ENCODE results near the gene SLC38A2.
"Not testable (repeated sequence)": the region's sequence is repeated elsewhere in the genome, so short reads cannot be mapped to it uniquely, and the experiment has no call there.

Gene SLC38A2

DNA sequence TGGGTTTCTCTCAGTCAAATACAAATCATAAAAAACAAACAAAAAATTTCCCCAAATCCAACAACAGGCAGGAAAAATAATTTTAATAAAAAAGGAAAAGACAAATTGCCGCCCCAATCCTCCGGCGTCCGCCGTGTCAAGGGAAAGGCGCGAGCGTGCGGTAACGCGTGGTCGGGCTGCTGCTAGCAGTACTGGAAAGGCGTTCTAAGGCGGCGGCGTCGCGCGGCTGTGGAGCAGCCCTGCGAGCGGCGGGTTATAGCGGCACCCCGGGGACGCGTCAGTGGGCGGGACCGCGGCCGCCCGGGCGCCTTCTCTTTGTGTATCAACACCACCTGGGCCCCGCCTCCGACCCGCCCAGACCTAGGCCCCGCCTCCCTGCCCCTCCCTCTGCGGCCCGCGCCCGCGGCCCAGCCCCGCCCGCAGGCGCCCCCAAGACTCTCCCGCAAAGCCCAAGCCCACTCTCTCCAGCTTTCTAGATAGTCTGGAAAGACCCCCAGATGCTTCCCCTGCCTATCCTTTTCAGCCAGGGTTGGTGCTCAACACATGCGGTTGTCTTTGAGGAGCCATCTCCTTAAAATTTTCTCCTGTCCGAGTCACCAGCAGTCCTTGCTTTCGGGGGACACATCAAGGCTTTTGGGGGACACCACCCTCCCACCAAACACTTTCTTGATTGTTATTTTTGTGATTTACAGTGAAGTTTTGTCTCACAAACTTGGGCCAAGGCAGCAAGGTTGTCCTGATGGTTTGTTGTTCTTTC, at the start of gene SLC38A2:
Gene SLC38A2 (minus strand): TSS at position 230 of the 757 bp plus-strand sequence. CDS start 1,480 bp downstream, outside the sequence.
- no peak for DNase-seq

DNA sequence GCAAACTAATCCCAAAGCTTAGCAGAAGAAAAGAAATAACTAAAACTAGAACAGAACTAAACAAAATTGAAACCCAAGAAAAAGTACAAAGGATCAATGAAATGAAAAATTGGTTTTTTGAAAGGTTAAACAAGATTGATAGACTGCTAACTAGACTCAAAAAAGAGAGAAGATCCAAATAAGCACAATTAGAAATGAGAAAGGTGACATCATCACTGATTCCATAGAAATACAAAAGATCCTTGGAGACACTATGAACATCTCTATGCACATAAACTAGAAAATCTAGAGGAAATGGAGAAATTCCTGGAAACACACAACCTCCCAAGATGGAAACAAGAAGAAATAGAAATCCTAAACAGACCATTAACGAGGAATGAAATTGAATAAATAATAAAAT, 47.1 kb upstream of the SLC38A2 start:
- DNase-seq, result no peak

DNA sequence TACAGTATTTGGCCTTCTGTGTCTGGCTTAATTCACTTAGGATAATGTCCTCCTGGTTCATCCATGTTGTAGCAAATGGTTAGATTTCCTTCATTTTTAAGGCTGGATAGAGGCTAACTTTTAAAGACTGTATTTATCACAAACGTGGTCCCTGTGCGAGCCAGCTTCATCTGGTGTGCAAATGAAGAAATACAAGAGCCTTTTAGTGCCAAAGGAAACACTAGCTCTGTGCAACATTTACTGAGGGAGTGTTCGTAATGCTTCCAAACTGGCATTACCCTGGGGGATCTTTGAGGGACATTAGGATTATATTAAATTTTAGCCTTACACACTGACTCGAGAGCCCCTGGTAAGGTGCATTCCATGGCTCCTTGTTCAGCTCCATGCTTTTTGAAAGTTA, 43.0 kb upstream of the SLC38A2 start:
- DNase-seq, result no peak

DNA sequence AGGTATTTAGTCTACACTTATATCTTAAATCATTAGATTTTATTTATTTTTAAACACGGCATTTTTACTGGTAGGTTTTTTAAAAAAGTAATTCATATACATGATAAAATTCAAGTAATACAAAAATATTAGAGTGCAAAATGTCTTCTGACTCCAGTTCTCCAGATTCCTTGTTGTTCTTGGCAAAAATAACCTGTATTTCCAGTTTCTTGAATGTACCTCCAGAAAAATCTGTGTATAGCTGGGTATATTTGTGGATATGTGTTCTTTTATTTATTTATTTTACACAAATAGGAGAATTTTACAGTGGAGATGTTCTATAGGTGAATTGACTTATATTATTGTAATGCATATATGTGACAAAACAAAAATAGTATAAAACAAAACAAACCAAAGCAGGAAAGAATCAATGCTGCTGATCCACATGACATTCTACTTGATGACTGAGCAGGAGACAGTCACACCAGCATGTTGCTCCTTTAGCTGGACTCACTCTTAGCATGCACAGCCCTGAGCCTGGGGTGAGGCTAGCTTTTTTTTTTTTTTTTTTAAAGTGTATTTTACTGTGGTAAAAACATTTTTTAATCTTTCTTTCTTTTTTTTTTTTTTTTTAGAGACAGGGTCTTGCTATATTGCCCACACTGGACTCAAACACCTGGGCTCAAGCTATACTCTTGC, 42.2 kb upstream of the SLC38A2 start:
- DNase-seq, result no peak

DNA sequence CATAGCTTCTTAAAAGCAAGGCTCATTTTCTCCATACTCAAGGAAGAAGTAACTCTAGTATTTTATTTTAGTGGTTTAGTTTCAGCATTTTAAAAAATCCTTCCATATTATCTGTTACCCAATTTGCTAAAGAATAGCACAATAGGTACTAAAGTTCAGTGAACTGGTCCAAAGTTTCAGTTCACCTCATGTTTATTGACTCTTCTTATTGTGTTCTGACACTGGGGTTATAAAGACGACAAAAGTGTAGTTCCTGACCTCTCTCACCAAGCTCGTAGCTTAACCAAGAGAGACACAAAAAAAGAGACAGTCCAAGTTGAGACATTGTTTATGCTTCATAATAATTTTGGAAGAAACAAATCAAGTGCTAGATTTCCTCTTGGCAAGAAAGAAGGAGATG, 40.8 kb upstream of the SLC38A2 start:
- DNase-seq, result no peak

DNA sequence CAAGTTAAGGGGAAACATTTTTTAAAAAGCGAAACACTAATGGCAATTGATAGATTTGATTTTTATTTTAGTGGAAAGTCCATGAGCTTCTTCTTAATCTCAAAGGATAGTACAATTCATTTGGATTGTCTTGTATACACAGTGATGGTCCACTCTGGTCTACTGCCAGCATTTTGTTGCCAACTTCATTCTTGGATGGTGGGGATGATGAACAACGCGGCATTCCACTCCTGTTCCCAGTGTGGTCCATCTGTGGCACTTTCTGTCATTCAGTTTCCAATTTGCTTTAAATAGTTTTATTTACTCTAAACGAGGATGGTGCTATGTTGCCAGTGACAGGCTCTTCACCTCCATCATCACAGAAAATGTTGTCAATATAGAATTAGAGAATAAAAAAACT, 40.3 kb upstream of the SLC38A2 start:
- no peak for DNase-seq

DNA sequence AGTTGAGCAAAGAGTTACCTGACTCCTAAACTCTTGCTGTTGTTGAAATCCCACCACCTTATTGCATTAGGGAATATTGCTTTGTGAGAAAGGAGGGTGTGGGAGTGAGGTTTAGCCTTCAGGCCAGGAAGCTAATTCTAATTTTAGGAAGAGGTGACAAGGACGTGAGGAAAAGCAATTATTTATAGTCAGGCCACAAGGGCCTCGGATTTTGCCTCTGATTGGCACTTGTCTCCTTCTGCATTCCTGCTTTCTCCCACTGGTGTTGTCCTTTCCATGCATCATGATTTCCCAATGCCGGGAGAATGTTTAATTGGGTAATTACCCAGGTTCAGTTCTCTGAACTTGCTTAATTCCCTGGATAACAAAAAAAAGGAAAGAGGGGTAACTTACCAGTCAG, 37.9 kb upstream of the SLC38A2 start:
- DNase-seq, result no peak

DNA sequence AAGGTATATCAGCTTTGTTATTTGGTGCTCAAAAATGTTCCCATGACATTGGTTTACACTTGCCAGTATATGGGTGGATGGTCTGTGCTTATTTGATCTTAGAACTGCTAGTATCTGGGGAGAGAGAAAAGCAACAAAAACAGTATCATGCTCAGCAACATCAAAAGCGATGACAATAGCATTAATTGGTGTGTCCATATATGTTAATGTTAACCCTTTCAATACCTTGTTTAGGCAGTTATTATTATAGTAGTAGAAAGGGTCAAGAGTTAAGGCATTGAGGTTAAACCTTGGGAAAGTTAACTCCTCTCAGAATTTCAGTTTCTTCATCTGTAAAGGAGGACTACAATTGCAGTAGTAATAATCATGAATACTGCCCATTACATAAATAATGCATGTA, 37.4 kb upstream of the SLC38A2 start:
- DNase-seq, result no peak

DNA sequence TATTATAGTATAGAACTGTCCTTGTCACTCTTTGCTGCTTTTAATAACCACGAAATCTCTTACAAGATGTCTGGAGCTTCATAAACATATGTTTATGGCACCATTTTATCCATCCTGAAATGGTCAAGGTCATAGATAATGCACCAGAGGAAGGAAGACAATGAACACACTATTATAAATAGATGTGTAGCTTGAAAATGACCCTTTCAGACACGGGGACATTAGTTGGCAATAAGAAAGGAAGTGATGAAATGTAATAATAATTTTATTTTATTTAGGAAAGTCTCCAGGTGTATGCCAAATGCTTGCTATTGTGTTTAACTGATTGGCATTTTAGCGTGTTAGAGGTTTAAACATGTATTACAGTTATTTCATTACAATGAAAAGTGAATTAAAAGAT, 36.8 kb upstream of the SLC38A2 start:
- no peak for DNase-seq

DNA sequence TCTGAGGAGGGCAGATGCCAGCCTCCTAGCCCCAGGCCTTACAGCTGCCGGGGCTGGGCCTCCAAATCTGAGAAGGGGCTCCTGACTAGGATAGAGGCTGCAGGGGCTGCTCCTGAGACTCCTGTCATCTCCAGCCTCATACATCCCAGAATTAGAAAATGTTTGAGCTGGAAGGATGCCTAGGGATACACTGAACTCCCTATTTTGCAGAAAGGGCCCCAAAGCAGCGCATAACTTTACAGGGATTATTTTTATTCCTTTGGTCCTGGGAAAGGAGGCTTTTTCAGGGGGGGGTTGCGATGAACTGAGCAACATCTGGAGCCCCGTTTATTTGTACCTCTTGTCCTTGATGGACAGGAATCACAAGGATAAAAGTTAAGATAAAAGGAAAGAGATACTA, 35.9 kb upstream of the SLC38A2 start:
- no peak for DNase-seq

DNA sequence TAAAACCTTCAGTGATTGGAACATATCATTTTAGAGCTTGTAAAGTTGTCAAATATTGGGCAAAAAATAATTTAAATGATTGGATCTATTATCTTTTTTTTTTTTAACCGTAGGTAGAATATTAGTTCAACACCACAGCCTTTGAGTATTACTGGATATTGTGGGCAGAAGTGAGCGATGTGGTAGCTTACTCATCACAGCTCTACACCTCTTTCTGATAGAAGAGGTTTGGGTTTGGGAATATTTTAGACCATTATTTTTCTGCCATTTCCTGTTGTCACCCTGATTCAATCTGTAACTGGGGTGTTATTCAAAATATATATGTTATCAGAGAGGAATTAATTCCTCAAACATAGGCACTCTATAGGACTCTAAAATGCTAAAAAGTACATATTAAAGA, 34.8 kb upstream of the SLC38A2 start:
- DNase-seq, result no peak

DNA sequence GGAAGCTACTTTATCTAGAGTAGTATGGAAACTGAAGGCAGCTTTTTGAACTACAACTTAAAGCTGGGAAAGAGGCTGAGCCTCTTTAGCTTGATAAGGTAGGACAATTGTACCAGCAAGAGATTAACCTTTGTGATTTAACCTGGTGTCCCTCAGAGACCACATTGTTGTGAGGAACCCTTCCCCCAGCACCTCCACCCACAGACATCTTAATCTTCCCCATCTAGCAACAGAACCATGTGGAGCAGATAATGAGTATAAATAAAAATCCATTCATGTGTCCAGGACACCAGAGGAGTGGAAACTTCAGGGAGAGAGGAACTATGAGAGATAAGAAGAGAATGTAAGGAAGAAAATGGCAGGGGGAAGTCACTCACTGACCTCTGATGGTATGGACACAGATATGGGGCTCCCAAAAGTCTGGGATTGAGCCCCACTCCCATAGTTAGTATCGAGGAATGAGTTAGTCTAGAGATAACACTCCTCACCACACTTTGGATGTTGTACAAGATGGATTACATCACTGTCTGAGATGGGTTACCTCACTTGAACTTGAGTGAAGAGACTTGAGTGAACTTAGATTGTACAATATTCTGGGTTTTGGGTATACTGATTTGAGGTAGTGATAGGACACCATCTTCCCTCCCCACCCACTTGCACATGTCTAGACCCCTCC, 33.9 kb upstream of the SLC38A2 start:
- no peak for DNase-seq

DNA sequence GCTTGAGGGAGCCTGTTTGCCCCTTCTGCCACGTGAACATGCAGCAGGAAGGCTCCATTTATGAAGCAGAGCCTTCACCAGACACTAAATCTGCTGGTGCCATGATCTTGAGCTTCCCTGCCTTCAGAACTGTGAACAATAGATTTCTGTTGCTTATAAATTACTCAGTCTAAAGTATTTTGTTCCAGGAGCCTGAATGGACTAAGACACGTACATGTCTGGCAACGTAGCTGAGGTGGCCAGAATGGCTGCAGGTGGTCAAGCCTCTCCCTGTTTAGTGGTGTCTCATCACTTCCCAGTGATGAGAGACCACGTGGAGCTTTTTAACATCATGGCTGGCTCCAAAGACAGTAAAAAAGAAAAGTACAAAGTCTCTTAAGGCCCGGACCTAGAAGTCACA, 32.2 kb upstream of the SLC38A2 start:
- DNase-seq, result no peak

DNA sequence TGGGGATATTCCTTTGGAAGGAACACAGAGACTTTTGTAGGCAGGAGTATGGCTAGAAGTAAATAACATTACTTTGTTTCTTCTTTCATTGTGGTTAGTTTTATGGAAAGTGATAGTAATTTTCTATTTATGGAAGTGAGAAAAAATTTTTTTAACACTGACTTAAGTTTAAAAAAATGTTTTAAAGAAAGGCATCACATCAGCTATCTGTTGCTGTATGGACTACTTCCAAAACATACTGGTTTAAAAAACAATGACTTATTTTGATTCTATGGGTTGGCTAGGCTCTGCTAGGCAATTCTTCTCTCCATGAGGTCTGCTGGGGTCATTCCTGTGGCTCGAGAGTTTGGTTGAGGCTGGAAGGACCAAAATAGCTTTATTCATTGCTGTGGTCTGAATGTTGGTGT, 31.7 kb upstream of the SLC38A2 start:
- DNase-seq, result no peak

DNA sequence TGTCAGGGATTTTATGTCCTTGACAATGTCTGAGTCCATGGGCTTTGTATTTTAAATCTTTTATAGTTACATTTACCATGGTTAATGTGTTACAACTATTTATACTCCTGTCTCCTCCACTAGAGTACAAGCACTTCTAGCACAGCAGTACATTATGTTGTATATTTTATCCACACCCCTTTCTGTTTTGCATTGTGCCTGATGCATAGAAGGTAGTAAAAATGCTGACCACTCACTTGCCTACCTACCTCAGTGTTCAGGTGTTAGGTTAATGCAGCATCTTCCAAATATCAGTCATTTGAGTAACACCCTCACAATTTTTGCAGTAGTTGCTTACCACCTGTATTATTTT, 31.1 kb upstream of the SLC38A2 start:
- no peak for DNase-seq

DNA sequence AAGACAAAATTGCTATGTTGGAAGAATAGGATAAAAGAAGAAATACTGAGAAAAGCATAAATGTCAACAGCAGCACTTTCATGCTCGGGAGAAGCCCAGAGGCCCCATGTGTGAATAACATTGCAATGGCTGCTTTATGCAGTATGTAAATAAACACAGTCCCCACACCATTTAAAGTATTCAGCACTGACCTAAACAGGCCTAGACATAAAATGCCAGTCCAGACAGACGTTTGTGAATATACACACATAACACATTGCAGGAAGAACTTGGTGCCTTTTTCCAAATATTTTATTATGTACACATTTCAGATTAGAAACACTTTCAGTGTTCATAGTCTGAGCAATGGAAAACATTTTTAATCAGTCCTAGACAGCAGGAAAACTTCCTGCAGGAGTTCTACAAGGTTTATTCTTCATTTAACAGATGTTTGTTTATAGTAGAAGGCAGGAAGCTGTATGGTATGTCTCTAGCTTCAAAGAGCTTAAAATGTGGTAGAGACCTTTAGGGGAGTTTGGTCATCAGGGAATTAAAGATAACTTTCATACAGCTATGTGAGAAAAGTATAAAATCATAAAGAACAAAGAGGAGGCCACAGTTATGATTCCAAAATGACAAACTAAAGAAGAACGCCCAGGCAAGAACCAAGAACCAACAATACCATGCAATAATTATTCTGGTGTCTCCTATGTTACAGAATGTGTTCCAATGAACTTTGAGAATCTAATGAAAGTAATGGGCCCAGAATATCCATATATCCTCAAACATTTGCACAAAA, 30.6 kb upstream of the SLC38A2 start:
- no peak for DNase-seq

DNA sequence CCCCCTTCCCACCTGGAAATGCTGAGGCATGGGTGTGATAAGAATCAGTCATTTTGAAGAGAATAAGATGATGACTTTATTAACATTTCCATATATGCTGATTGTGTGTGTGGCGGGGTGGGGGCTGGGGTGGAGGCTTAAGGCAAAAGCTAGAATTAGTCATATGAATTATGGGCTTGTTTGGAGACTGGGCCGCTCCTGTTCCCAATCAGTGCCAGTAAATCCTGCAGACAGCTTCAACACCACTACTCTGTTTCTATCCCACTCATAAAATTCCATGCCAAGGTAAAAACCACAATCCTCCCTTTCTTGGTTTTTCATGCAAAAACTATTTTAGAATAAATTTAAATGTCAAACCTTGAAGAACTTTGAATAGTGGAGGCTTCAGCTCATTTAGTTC, 29.9 kb upstream of the SLC38A2 start:
- no peak for DNase-seq

DNA sequence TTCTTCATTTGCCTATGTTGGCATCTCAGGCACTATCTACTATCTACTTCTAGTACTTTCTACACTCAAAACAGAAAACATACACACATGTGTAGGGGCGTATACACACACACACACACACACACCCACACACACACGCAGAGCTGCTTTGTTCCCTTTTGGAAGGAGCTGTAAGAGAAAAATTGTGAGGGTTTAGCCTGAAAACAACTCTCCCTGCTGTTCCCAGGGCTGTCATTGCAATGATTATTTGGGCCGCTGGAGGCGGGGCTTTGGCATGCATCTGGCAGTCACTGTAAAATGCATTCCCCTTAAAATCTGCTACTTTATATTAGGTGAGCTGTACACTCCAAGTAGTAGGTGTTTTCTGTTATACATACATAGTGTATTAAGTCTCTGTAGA, 29.1 kb upstream of the SLC38A2 start:
- DNase-seq, result no peak

DNA sequence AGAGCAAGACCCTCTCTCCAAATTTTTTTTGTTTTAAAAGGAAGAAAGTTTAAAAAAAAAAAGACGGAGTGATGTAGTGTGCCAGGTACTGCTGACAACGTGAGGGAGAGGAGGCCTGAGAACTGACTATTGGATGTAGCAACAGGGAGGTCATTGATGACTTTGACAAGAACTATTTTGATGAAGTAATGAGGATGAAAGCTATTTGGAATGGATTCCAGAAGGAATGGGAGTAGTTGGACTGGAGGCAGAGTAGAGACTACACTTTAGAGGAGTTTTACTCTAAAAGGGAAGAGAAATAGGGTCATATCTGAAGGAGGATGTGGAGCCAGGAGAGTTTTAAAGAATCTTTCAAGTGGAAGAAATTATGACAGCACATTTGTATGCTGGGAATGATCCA, 27.8 kb upstream of the SLC38A2 start:
- no peak for DNase-seq

DNA sequence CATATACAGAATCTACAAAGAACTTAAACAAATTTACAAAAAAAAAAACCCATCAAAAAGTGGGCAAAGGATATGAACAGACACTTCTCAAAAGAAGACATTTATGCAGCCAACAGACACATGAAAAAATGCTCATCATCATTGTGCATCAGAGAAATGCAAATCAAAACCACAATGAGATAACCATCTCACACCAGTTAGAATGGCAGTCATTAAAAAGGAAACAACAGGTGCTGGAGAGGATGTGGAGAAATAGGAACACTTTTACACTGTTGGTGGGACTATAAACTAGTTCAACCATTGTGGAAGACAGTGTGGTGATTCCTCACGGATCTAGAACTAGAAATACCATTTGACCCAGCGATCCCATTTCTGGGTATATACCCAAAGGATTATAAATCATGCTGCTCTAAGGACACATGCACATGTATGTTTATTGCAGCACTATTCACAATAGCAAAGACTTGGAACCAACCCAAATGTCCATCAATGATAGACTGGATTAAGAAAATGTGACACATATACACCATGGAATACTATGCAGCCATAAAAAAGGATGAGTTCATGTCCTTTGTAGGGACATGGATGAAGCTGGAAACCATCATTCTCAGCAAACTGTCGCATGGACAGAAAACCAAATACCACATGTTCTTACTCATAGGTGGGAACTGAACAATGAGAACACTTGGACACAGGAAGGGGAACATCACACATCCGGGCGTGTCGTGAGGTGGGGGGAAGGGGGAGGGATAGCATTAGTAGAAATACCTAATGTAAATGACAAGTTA, 27.1 kb upstream of the SLC38A2 start:
- not testable (repeated sequence) for DNase-seq

DNA sequence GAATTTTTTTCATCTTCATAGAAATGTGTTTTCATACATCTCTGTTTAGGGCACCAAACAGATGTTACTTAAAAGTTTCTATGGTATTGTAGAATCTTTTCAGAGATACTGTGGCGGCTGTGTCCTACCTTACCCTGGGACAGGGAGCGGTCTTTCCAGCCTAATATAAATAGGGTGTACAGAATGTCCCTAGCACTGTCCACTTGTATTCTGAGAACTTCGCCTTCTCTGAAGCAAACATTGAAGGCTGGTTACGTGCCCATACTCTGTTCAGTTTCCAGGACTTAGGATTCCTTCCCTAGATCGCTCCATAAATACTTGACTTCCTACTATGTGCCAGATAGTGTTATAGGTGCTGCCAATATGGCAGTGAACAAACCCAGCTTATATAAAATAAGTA, 24.3 kb upstream of the SLC38A2 start:
- DNase-seq, result no peak

DNA sequence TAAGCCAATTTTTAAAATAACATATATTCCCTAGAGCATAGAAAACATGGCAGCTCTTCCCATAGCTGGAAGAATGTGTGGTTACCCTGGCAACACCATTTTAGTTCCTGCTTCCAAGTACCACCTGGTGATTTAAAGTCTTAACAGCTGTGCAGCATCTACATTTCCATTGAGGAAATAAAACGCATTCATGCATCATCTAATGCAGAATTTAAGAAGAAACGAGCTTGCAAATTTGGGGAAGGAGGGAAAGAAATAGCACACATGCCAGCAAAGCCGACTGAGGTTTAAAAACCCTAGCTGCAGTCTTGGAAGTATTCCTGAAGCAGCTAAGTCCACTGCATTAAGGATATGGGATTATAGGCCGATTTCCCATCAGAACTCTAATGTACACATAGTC, 22.8 kb upstream of the SLC38A2 start:
- no peak for DNase-seq

DNA sequence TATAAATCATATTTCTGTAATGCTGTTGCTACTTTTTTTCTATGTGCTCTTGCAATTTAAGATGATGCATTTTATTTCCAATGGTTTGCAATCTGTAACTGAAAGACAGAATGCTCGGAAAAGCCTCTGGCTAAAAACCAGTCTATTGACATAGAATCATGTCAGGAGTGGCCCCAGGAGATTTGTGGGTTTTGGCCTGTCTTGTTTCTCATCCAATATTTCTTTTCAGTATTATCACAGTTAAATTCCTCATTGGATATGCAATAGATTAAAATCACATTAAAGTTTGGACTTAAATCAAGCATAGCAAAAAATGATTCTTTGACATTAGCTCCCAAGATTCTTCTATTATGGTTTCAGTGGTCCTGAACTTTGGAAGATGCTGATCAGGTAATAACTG, 19.1 kb upstream of the SLC38A2 start:
- no peak for DNase-seq

Measured in SIG-M5 (cell line).